Measurements from ENCODE around the gene A2M.

The A2M gene

DNA sequence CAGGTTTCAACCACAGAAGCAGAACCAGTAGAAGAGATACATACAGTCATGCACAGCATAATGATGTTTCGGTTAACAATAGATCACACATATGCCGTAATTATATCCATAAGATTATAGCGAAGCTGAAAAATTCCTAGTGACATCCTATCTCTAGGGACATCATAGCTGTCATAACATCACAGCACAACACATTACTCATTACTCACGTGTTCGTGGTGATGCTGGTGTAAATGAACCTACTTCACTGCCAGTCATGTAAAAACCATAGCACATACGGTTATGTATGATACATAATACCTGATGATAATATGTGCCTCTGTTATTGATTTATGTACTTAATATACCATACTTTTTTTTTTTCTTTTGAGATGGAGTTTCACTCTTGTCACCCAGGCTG, 81.6 kb downstream of the A2M start:
- no peak for DNase-seq (ENCODE audit: insufficient read length, low spot score)
- TF ChIP-seq PAX5 (IDR thresholded peaks at IDR 0.05; ENCODE audit: insufficient read depth, low read length, severe bottlenecking) (no peak), POLR2AphosphoS5 (IDR thresholded peaks at IDR 0.05; ENCODE audit: low read depth, low read length) (no peak), POU2F2 (IDR thresholded peaks at IDR 0.05; ENCODE audit: low read depth, low read length) (no peak), SPI1 (IDR thresholded peaks at IDR 0.05; ENCODE audit: low read depth, low read length) (no peak), TAF1 (IDR thresholded peaks at IDR 0.05; ENCODE audit: low read depth, low read length) (no peak), POLR2A (IDR thresholded peaks at IDR 0.05; ENCODE audit: low read depth, low read length) (no peak)
- peak; percentile 50 for FAIRE-seq

DNA sequence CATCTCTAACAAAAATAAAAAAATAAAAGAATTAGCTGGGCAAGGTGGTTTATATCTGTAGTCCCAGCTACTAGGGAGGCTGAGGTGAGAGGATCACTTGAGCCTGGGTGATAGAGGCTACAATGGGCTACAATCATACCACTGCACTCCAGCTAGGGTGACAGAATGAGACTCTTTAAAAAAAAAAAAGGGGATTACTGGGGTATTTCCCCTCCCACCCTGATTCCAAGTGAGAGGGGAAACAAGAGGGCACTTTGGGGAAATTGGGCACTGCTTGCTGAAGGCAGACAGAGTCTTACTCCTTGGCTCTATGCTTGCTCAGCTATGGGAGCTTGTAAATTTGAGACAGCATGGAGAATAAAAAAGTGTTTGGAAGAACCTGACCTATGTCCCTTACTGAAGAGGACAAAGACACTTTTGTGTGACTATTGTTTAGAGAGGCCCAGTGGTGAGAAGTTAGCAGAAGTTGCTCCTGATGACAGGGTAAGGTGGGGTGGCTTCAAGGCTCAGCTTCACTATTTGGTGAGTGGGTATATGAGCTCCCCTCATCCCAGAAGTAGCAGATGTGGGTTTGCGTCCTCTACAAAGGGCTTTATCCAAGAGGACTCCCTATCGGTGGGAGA, 82.3 kb downstream of the A2M start:
- TF ChIP-seq SPI1 (IDR thresholded peaks at IDR 0.05; ENCODE audit: low read depth, low read length) (no peak), POLR2A (IDR thresholded peaks at IDR 0.05; ENCODE audit: low read depth, low read length) (no peak), POU2F2 (IDR thresholded peaks at IDR 0.05; ENCODE audit: low read depth, low read length) (no peak), PAX5 (IDR thresholded peaks at IDR 0.05; ENCODE audit: insufficient read depth, low read length, severe bottlenecking) (no peak), TAF1 (IDR thresholded peaks at IDR 0.05; ENCODE audit: low read depth, low read length) (no peak), POLR2AphosphoS5 (IDR thresholded peaks at IDR 0.05; ENCODE audit: low read depth, low read length) (no peak)
- no peak for DNase-seq (ENCODE audit: insufficient read length, low spot score)
- no peak for FAIRE-seq

DNA sequence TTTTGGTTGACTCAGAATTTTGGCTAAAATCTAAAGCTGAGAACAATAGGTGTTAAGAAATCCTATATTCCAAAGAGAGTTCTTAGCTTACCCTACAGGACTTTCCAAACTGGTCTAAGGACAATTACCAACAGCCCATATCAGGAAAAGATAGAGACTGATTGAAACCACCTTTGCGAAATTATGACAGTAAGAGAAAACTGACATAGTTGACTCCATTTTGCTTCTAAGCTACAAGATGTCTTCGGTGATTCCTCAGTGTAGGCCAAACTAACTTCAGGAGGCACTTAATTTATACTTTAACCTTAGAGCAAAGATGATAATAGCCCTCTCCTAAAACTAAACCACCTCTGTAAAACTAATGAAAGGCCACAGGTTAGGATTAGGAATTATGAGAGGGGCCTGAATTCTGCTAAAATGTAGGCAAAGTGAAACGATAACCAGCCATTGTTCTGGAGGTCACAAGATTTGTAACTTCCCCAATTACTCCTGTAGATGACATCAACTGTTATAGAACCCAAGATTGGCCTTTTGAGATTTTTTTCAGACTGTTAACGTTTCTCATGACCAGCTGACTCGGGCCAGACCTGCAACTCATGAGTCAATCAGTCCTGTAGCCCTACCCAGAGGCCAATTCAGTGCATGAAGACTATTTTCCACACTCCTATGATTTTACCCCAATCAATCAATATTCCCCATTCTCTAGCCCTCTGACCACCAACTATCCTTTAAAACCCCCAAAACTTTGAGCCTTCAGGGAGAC, 83.3 kb downstream of the A2M start:
- TF ChIP-seq TAF1 (IDR thresholded peaks at IDR 0.05; ENCODE audit: low read depth, low read length), result no peak
- FAIRE-seq (no peak), DNase-seq (ENCODE audit: insufficient read length, low spot score) (no peak)

DNA sequence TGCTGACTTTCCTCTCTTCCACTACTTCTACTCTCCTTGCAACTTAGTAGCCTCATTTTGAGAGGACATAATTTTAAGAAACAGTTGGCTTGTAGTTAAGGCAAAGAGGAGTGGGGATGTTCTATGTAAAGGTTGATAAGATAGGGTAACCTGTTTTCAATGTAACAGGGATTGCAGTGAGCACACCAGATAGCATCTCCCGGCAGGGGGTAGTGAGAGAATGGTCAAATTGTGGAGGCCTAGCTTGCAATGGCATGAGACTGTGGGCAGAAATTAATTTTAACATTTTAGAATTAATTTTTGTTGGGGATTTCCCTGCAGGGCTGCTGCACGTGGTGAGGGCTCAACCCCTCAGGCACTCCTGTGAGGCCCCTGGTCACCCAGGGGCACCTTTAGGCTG, 84.9 kb downstream of the A2M start:
- FAIRE-seq (no peak), DNase-seq (ENCODE audit: insufficient read length, low spot score) (no peak)
- no peak for TF ChIP-seq POLR2AphosphoS5 (IDR thresholded peaks at IDR 0.05; ENCODE audit: low read depth, low read length)
- TF ChIP-seq SPI1 (IDR thresholded peaks at IDR 0.05; ENCODE audit: low read depth, low read length), result no peak
- no peak for TF ChIP-seq POU2F2 (IDR thresholded peaks at IDR 0.05; ENCODE audit: low read depth, low read length)
- no peak for TF ChIP-seq POLR2A (IDR thresholded peaks at IDR 0.05; ENCODE audit: low read depth, low read length)
- no peak for TF ChIP-seq TAF1 (IDR thresholded peaks at IDR 0.05; ENCODE audit: low read depth, low read length)
- no peak for TF ChIP-seq PAX5 (IDR thresholded peaks at IDR 0.05; ENCODE audit: insufficient read depth, low read length, severe bottlenecking)

GRCh38 chr12:9027161-9028059, 88.3 kb downstream of the A2M start:
- FAIRE-seq (no peak), DNase-seq (ENCODE audit: insufficient read length, low spot score) (no peak)
- TF ChIP-seq POLR2A (IDR thresholded peaks at IDR 0.05; ENCODE audit: low read depth, low read length) (no peak), POU2F2 (IDR thresholded peaks at IDR 0.05; ENCODE audit: low read depth, low read length) (no peak), PAX5 (IDR thresholded peaks at IDR 0.05; ENCODE audit: insufficient read depth, low read length, severe bottlenecking) (no peak), TAF1 (IDR thresholded peaks at IDR 0.05; ENCODE audit: low read depth, low read length) (no peak), POLR2AphosphoS5 (IDR thresholded peaks at IDR 0.05; ENCODE audit: low read depth, low read length) (no peak), SPI1 (IDR thresholded peaks at IDR 0.05; ENCODE audit: low read depth, low read length) (no peak)

DNA sequence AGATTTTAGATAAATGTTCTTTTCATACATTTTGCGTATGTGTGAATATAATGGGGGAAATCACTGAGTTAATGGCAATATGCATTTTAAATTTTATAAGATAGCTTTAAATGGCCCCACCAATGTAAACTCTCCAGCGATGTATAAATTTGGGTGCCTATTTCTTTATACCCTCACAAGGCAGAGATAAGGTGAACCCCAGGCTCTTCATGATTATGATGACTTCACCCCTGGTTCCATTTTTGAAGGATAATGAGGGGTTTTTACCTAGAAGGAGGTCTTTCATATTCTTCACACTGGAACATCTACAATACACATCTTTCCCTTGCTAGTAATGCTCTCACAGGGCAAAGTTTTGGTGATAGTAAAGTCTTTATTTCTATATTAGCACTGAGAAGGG, 91.2 kb downstream of the A2M start:
- FAIRE-seq, result no peak
- TF ChIP-seq SPI1 (IDR thresholded peaks at IDR 0.05; ENCODE audit: low read depth, low read length) (no peak), POU2F2 (IDR thresholded peaks at IDR 0.05; ENCODE audit: low read depth, low read length) (no peak), PAX5 (IDR thresholded peaks at IDR 0.05; ENCODE audit: insufficient read depth, low read length, severe bottlenecking) (no peak), TAF1 (IDR thresholded peaks at IDR 0.05; ENCODE audit: low read depth, low read length) (no peak), POLR2AphosphoS5 (IDR thresholded peaks at IDR 0.05; ENCODE audit: low read depth, low read length) (no peak), POLR2A (IDR thresholded peaks at IDR 0.05; ENCODE audit: low read depth, low read length) (no peak)

GRCh38 chr12:9022592-9022991, 93.1 kb downstream of the A2M start:
- DNase-seq (ENCODE audit: insufficient read length, low spot score) (no peak), FAIRE-seq (no peak)
- no peak for TF ChIP-seq POLR2AphosphoS5 (IDR thresholded peaks at IDR 0.05; ENCODE audit: low read depth, low read length)
- TF ChIP-seq TAF1 (IDR thresholded peaks at IDR 0.05; ENCODE audit: low read depth, low read length), result no peak
- no peak for TF ChIP-seq POLR2A (IDR thresholded peaks at IDR 0.05; ENCODE audit: low read depth, low read length)
- TF ChIP-seq SPI1 (IDR thresholded peaks at IDR 0.05; ENCODE audit: low read depth, low read length), result no peak
- TF ChIP-seq POU2F2 (IDR thresholded peaks at IDR 0.05; ENCODE audit: low read depth, low read length), result no peak
- TF ChIP-seq PAX5 (IDR thresholded peaks at IDR 0.05; ENCODE audit: insufficient read depth, low read length, severe bottlenecking), result no peak

More for the DNA sequence above, 91.2 kb downstream of the A2M start:
- no peak for DNase-seq (ENCODE audit: insufficient read length, low spot score)

Measured in GM12891 (cell line).